MM.1S (cell line): ENCODE measurements around the gene IGF1R.

Source experiments
- DNase-seq: peaks from one replicate; pipeline ENCODE4 v3.0.0-alpha.2; 2015
- H2AFZ ChIP-seq: fragments of 300-600 bp; sonication (generic); 2 replicates; pipeline ENCODE4 v1.6.0; 2016; ENCODE audit warnings: antibody characterized with exemption, low read length
- H3F3A ChIP-seq: fragments of 300-600 bp; sonication (generic); 2 replicates; pipeline ENCODE4 v1.6.1; 2016; ENCODE audit warnings: mild to moderate bottlenecking, antibody characterized with exemption, low read length, moderate library complexity, mixed read lengths; ENCODE audit not compliant: insufficient read depth
- H3K27ac ChIP-seq: fragments of 300-600 bp; sonication (generic); 2 replicates; pipeline ENCODE4 v1.5.1; 2016; ENCODE audit warnings: mild to moderate bottlenecking, low read length
- H3K27me3 ChIP-seq: fragments of 300-600 bp; sonication (generic); replicated peaks from 2 replicates; pipeline ENCODE4 v1.6.0; 2016; ENCODE audit warnings: low read length; ENCODE audit not compliant: insufficient read depth
- H3K36me3 ChIP-seq: fragments of 300-600 bp; sonication (generic); replicated peaks from 2 replicates; pipeline ENCODE4 v1.6.1; 2016; ENCODE audit warnings: mild to moderate bottlenecking, low read length, mixed read lengths; ENCODE audit not compliant: insufficient read depth
- H3K4me1 ChIP-seq: fragments of 300-600 bp; sonication (generic); 2 replicates; pipeline ENCODE4 v1.6.1; 2016; ENCODE audit warnings: low read length, mixed read lengths
- H3K4me2 ChIP-seq: fragments of 300-600 bp; sonication (generic); 2 replicates; pipeline ENCODE4 v1.6.0; 2016; ENCODE audit warnings: low read depth, low read length
- H3K4me3 ChIP-seq: fragments of 300-600 bp; sonication (generic); 2 replicates; pipeline ENCODE4 v1.5.1; 2016; ENCODE audit warnings: low read length, mixed read lengths
- H3K79me2 ChIP-seq: fragments of 300-600 bp; sonication (generic); 2 replicates; pipeline ENCODE4 v1.6.1; 2016; ENCODE audit warnings: mixed run types, low read length, mixed read lengths
- H3K9ac ChIP-seq: fragments of 300-600 bp; sonication (generic); 2 replicates; pipeline ENCODE4 v1.6.1; 2016; ENCODE audit warnings: low read length, mixed read lengths
- H3K9me2 ChIP-seq: fragments of 300-600 bp; sonication (generic); replicated peaks from 2 replicates; pipeline ENCODE4 v1.6.1; 2016; ENCODE audit warnings: mild to moderate bottlenecking, low read length, mixed read lengths; ENCODE audit not compliant: insufficient read depth
- H3K9me3 ChIP-seq: fragments of 300-600 bp; sonication (generic); replicated peaks from 2 replicates; pipeline ENCODE4 v1.6.1; 2016; ENCODE audit warnings: mild to moderate bottlenecking, low read length, mixed read lengths; ENCODE audit not compliant: insufficient read depth
- H4K20me1 ChIP-seq: fragments of 300-600 bp; sonication (generic); 2 replicates; pipeline ENCODE4 v1.6.1; 2016; ENCODE audit warnings: mild to moderate bottlenecking, low read length, moderate library complexity, mixed read lengths; ENCODE audit not compliant: insufficient read depth
- EZH2 ChIP-seq: fragments of 300-600 bp; sonication (generic); optimal IDR thresholded peaks from 2 replicates; pipeline ENCODE3; 2017; ENCODE audit warnings: low read depth, mild to moderate bottlenecking, antibody characterized with exemption, low read length, mixed read lengths
- EZH2phosphoT487 ChIP-seq: fragments of 300-600 bp; sonication (generic); IDR thresholded peaks from 2 replicates; pipeline ENCODE4 v1.6.1; 2018; ENCODE audit warnings: antibody characterized with exemption, low read length
- TF ChIP-seq, protein P1 (sequence below): fragments of 300-600 bp; sonication (generic); IDR thresholded peaks from 2 replicates; pipeline ENCODE4 v1.5.1; 2016; ENCODE audit warnings: antibody characterized with exemption, low read length, mixed read lengths

IGF1R gene

GRCh38 chr15:98924401-98925049 lies 276.2 kb downstream of the IGF1R start:
- TF ChIP-seq EZH2phosphoT487 (no peak), EZH2 (no peak)
- TF ChIP-seq, protein P1, sequence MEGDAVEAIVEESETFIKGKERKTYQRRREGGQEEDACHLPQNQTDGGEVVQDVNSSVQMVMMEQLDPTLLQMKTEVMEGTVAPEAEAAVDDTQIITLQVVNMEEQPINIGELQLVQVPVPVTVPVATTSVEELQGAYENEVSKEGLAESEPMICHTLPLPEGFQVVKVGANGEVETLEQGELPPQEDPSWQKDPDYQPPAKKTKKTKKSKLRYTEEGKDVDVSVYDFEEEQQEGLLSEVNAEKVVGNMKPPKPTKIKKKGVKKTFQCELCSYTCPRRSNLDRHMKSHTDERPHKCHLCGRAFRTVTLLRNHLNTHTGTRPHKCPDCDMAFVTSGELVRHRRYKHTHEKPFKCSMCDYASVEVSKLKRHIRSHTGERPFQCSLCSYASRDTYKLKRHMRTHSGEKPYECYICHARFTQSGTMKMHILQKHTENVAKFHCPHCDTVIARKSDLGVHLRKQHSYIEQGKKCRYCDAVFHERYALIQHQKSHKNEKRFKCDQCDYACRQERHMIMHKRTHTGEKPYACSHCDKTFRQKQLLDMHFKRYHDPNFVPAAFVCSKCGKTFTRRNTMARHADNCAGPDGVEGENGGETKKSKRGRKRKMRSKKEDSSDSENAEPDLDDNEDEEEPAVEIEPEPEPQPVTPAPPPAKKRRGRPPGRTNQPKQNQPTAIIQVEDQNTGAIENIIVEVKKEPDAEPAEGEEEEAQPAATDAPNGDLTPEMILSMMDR = no peak
- no peak overlapping the region for H3K27ac ChIP-seq
- H3K9ac ChIP-seq = no peak overlapping the region
- no peaks in the 10 kb centered on the region; the same call in 1 of the 2 replicates for H3K36me3 ChIP-seq
- no peaks in the 10 kb centered on the region for H3K27me3 ChIP-seq
- no peaks in the 10 kb centered on the region for H3K4me1 ChIP-seq
- H3K4me3 ChIP-seq = no peak overlapping the region
- no peaks in the 10 kb centered on the region for H3F3A ChIP-seq
- no peaks in the 10 kb centered on the region for H3K79me2 ChIP-seq
- H4K20me1 ChIP-seq = no peaks in the 10 kb centered on the region
- no peak overlapping the region for H2AFZ ChIP-seq
- no peak overlapping the region for H3K4me2 ChIP-seq
- DNase-seq = no peak
- no peaks in the 10 kb centered on the region for H3K9me2 ChIP-seq
- no peaks in the 10 kb centered on the region for H3K9me3 ChIP-seq

DNA sequence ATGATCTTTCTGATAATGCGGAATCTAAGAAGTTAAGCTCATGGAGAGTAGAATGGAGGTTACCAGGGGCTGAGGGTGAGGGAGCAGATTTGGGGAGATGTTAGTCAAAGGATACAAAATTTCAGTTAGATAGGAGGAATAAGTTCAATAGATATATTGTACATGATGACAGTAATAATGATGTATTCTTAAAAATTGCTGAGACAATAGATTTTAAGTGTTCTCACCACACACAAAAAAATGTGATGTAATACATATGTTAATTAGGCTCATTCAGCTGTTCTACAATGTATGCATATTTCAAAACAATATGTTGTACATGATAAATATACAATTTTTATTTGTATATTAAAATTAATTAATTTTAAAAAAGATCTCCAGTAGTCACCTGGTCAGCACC lies 277.9 kb downstream of the IGF1R start:
- H3K27ac ChIP-seq = no peak overlapping the region
- H3K4me3 ChIP-seq = no peak overlapping the region
- TF ChIP-seq, protein P1 = no peak
- TF ChIP-seq EZH2 (no peak), EZH2phosphoT487 (no peak)
- no peaks in the 10 kb centered on the region for H3K4me1 ChIP-seq
- no peak for DNase-seq
- no peaks in the 10 kb centered on the region; the same call in 1 of the 2 replicates for H3K36me3 ChIP-seq
- H3F3A ChIP-seq = no peaks in the 10 kb centered on the region
- no peak overlapping the region for H3K4me2 ChIP-seq
- H3K27me3 ChIP-seq = no peaks in the 10 kb centered on the region
- H3K79me2 ChIP-seq = no peaks in the 10 kb centered on the region
- no peak overlapping the region for H2AFZ ChIP-seq
- H3K9me2 ChIP-seq = no peaks in the 10 kb centered on the region
- H3K9me3 ChIP-seq = no peaks in the 10 kb centered on the region
- H4K20me1 ChIP-seq = no peaks in the 10 kb centered on the region
- no peak overlapping the region for H3K9ac ChIP-seq

- Histone ChIP-seq H3K27me3 (no peaks in the 10 kb centered on the region), H3K4me3 (no peak overlapping the region), H3F3A (no peaks in the 10 kb centered on the region), H2AFZ (no peak overlapping the region), H3K36me3 (no peaks in the 10 kb centered on the region; the same call in 1 of the 2 replicates), H3K79me2 (no peaks in the 10 kb centered on the region), H3K27ac (no peak overlapping the region), H4K20me1 (no peaks in the 10 kb centered on the region), H3K4me2 (no peak overlapping the region), H3K9me3 (no peaks in the 10 kb centered on the region), H3K9ac (no peak overlapping the region), H3K9me2 (no peaks in the 10 kb centered on the region), H3K4me1 (no peaks in the 10 kb centered on the region)
- TF ChIP-seq EZH2phosphoT487 = no peak
- no peak for TF ChIP-seq EZH2
- TF ChIP-seq, protein P1 = no peak
- DNase-seq = no peak
Measured at GRCh38 chr15:98927022-98927421, 278.7 kb downstream of the IGF1R start.
